Right lobe of liver (tissue), 6 donors: ENCODE data around the gene PANK1. TPM values are rescaled to one million over a fixed set of nuclear protein-coding genes. Genes with fewer than 3 reads are reported as not detected.

Experiments
- ATAC-seq, 4 donors: fragments of 200-7000 bp; cut with Tn5 transposase; one replicate each; pipeline ENCODE4 v1.9.1; 2020; ENCODE audit warnings: mild to moderate bottlenecking in 4 of 4, moderate library complexity in 4 of 4
- DNase-seq, 3 donors: peaks; one replicate each; pipeline ENCODE4 v3.0.0-alpha.2; 2020
- H3K27ac ChIP-seq, 3 donors: fragments of 200-600 bp; one replicate each; pipeline ENCODE4 v1.8.0; 2022
- H3K27me3 ChIP-seq, 2 donors: fragments of 200-600 bp; one replicate each; pipeline ENCODE4 v1.8.0; 2022
- H3K36me3 ChIP-seq, 4 donors: fragments of 200-600 bp; sonication (generic) in 1 of 4; one replicate each; pipeline versions ENCODE4 v1.5.1 to v1.8.0; 2017 to 2022; ENCODE audit warnings: control low read depth in 1 of 4
- H3K4me1 ChIP-seq, 4 donors: fragments of 200-600 bp; sonication (generic) in 1 of 4; one replicate each; pipeline versions ENCODE4 v1.5.1 to v1.8.0; 2017 to 2022; ENCODE audit warnings: control low read depth in 1 of 4
- H3K4me3 ChIP-seq, 3 donors: fragments of 200-600 bp; one replicate each; pipeline ENCODE4 v1.8.0; 2022
- H3K9me3 ChIP-seq, 4 donors: fragments of 200-600 bp; sonication (generic) in 1 of 4; one replicate each; pipeline versions ENCODE4 v1.5.1 to v1.8.0; 2017 to 2022; ENCODE audit warnings: control low read depth in 1 of 4
- POLR2A ChIP-seq: fragments of 450-650 bp; IDR thresholded peaks from one replicate; pipeline ENCODE4 v1.6.1; 2017; ENCODE audit warnings: antibody characterized with exemption, mild to moderate bottlenecking
- WGBS: methylation state at CpG from one replicate; pipeline ENCODE4 v1.1.6; 2018; ENCODE audit warnings: low coverage, low lambda C conversion rate; ENCODE audit not compliant: insufficient coverage; ENCODE audit errors: missing lambda C conversion rate; 5-methylcytosine and 5-hydroxymethylcytosine counted together
- intact Hi-C, 2 donors: fragments of 100-400 bp; cut with DNase I; formaldehyde crosslinking; loops; one replicate each; pipeline versions ENCODE4 v1.11.2 to v1.14.1; 2022
- long read RNA-seq: library from polyadenylated mRNA; unstranded; transcript quantifications from one replicate; pipeline ENCODE4 v2.0.0, GENCODE V29; 2019
- total RNA-seq, 6 experiments: library from RNA; depleted of rRNA in 2 of 6; stranded (reverse); fragments of >200 nt in 2 of 6; fragmentation: NEBNext Ultra II Directional in 3 of 6; extraction: Animal tissue kit (Norgen Biotek cat#: 25700) in 3 of 6; gene quantifications; one replicate each; pipeline versions ENCODE4 v1.1.0 to v1.2.4, GENCODE V29; 2016 to 2023
- TF ChIP-seq, protein P1 (sequence below), 4 donors: fragments of 200-600 bp in 3 of 4; fragments of 450-650 bp in 1 of 4; IDR thresholded peaks; one replicate each; pipeline versions ENCODE4 v1.5.1 to v1.8.0; 2016 to 2022; ENCODE audit warnings: antibody characterized with exemption in 4 of 4, mild to moderate bottlenecking in 2 of 4
- donor health status: DM: no; HTN: yes; CAD: no.
- donor health status: DM: no; HTN: no; CAD: no.
- donor health status: DM: no; HTN: no; CAD: no.
- donor health status: DM: no; HTN: yes; CAD: no.
- donor health status: DM: no; HTN: yes; CAD: no.

PANK1 gene
- 10 to 100 TPM; 13.3 to 71.0 (median 48.6) TPM for total RNA-seq
- long read RNA-seq, partial matches to known transcripts, result 2 of 4 reads
- long read RNA-seq, other reads (novel, unspliced or antisense), result 0 of 4 reads

GRCh38 chr10:89644967-89645741 lies at the start of gene PANK1:
PANK1 (minus strand) TSS chr10:89645242; CDS start chr10:89644891, 351 bp downstream.
- H3K9me3 ChIP-seq, result no peaks in the 10 kb centered on the region
- no peaks in the 10 kb centered on the region for H3K36me3 ChIP-seq
- H3K27me3 ChIP-seq, result no peaks in the 10 kb centered on the region
- intact Hi-C loops, result no loop called here
- peak within 1 kb of the TSS; percentile 85 to 89 (median 86) for H3K4me3 ChIP-seq
- 0% methylated on average over 30 of the region's 56 CpGs for WGBS
- ATAC-seq (peak; percentile 50 to 58 (median 52)), DNase-seq (peak; percentile 81 to 84 (median 83))
- peak within 1 kb of the TSS; percentile 82 to 97 (median 95) for H3K27ac ChIP-seq
- peaks cover 0 to 29% (median 5%) of the 10 kb centered on the region in 4 donors for H3K4me1 ChIP-seq
- peak; percentile 47 for TF ChIP-seq POLR2A
- TF ChIP-seq, protein P1, sequence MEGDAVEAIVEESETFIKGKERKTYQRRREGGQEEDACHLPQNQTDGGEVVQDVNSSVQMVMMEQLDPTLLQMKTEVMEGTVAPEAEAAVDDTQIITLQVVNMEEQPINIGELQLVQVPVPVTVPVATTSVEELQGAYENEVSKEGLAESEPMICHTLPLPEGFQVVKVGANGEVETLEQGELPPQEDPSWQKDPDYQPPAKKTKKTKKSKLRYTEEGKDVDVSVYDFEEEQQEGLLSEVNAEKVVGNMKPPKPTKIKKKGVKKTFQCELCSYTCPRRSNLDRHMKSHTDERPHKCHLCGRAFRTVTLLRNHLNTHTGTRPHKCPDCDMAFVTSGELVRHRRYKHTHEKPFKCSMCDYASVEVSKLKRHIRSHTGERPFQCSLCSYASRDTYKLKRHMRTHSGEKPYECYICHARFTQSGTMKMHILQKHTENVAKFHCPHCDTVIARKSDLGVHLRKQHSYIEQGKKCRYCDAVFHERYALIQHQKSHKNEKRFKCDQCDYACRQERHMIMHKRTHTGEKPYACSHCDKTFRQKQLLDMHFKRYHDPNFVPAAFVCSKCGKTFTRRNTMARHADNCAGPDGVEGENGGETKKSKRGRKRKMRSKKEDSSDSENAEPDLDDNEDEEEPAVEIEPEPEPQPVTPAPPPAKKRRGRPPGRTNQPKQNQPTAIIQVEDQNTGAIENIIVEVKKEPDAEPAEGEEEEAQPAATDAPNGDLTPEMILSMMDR (IDR thresholded peaks at IDR 0.05), result no peak

DNA sequence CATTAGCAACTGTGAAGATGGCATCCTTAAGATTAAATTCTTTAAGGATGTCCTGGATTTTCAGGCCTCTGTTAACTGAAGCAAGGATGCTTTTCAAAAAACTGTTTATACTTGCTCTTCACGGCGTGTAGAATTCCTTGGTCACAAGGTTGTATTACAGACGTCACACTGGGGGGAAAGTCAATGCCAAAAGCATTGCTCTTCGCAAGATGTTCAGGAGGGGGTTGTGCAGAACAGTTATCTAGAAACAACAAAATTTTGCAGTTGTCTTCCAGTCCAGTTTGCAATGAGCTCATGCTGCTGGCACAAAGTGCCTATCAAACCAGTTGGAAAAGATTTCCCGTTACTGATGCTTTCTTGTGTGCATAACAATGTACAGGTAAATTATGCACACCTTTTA lies 48.1 kb upstream of the PANK1 start:
- H3K4me3 ChIP-seq, result no peak overlapping the region

GRCh38 chr10:89692416-89692815 lies 47.4 kb upstream of the PANK1 start:
- ATAC-seq, result no peak
- intact Hi-C loops, result no loop called here
- Histone ChIP-seq H3K4me1 (no peaks in the 10 kb centered on the region), H3K27me3 (no peaks in the 10 kb centered on the region), H3K27ac (no peak overlapping the region), H3K9me3 (no peaks in the 10 kb centered on the region), H3K36me3 (no peaks in the 10 kb centered on the region), H3K4me3 (no peak overlapping the region)
- no peak for TF ChIP-seq POLR2A
- TF ChIP-seq, protein P1 (IDR thresholded peaks at IDR 0.05), result no peak
- DNase-seq, result no peak
- 71% methylated on average over 3 of the region's 4 CpGs for WGBS

More for the DNA sequence above, 48.1 kb upstream of the PANK1 start:
- H3K36me3 ChIP-seq, result no peaks in the 10 kb centered on the region
- H3K4me1 ChIP-seq, result no peaks in the 10 kb centered on the region
- 95% methylated on average over 5 of the region's 5 CpGs for whole genome bisulfite sequencing
- ATAC-seq (no peak), DNase-seq (no peak)
- no peak overlapping the region for H3K27ac ChIP-seq
- no peak for TF ChIP-seq POLR2A
- TF ChIP-seq, protein P1 (IDR thresholded peaks at IDR 0.05), result no peak
- no peaks in the 10 kb centered on the region for H3K27me3 ChIP-seq
- intact Hi-C loops, result no loop called here
- no peaks in the 10 kb centered on the region for H3K9me3 ChIP-seq

GRCh38 chr10:89690027-89690426 lies 45.0 kb upstream of the PANK1 start:
- TF ChIP-seq, protein P1 (IDR thresholded peaks at IDR 0.05), result no peak
- no peak for TF ChIP-seq POLR2A
- intact Hi-C loops, result no loop called here
- Histone ChIP-seq H3K27me3 (no peaks in the 10 kb centered on the region), H3K36me3 (no peaks in the 10 kb centered on the region), H3K27ac (no peak overlapping the region), H3K4me1 (no peaks in the 10 kb centered on the region), H3K9me3 (no peaks in the 10 kb centered on the region), H3K4me3 (no peak overlapping the region)
- no peak for DNase-seq
- no peak for ATAC-seq
- WGBS, result 50% methylated on average over 2 of the region's 2 CpGs
